Panc1 (cell line): ENCODE data around the gene FUT8.

Experiments
- CTCF ChIP-seq: fragments of 450-650 bp; IDR thresholded peaks from 2 replicates; pipeline ENCODE4 v1.5.1; 2017; ENCODE audit warnings: mild to moderate bottlenecking
- POLR2AphosphoS5 ChIP-seq: IDR thresholded peaks from 2 replicates; pipeline ENCODE4 v1.6.1; 2012; ENCODE audit warnings: mild to moderate bottlenecking, low read depth, low read length, moderate library complexity
- SIN3A ChIP-seq: IDR thresholded peaks from 2 replicates; pipeline ENCODE4 v1.6.1; 2012; ENCODE audit warnings: low read depth, mild to moderate bottlenecking, low read length, moderate library complexity, borderline replicate concordance; ENCODE audit not compliant: insufficient read depth
- TF ChIP-seq, protein P1 (sequence below), 2 experiments: IDR thresholded peaks; 2 replicates each; pipeline ENCODE4 v1.6.1; 2011 to 2012; ENCODE audit warnings: low read depth in 2 of 2, control low read depth in 1 of 2, low read length in 1 of 2, mild to moderate bottlenecking in 1 of 2, moderate library complexity in 1 of 2; ENCODE audit not compliant: insufficient read depth in 1 of 2

DNA sequence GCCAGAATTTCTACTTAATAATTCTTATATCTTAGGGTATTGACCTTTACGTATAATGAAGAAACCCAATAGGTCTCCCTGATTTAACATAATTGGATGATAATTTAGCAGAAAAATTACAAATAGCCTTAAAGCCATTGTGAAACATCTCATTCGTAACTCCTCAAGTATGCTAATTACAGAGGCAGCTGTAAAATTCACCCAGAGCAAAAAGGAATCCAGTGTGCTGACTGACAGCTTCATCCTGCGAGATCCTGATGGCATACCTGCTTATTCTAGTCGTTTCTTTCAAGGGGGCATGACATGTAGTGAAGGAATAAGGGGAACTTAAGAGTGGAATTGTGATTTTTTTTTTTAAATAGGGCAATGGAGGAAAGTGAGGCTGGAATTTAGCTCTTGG lies 291.5 kb downstream of the FUT8 start:
- TF ChIP-seq CTCF (no peak), POLR2AphosphoS5 (no peak), SIN3A (no peak)
- TF ChIP-seq, protein P1, sequence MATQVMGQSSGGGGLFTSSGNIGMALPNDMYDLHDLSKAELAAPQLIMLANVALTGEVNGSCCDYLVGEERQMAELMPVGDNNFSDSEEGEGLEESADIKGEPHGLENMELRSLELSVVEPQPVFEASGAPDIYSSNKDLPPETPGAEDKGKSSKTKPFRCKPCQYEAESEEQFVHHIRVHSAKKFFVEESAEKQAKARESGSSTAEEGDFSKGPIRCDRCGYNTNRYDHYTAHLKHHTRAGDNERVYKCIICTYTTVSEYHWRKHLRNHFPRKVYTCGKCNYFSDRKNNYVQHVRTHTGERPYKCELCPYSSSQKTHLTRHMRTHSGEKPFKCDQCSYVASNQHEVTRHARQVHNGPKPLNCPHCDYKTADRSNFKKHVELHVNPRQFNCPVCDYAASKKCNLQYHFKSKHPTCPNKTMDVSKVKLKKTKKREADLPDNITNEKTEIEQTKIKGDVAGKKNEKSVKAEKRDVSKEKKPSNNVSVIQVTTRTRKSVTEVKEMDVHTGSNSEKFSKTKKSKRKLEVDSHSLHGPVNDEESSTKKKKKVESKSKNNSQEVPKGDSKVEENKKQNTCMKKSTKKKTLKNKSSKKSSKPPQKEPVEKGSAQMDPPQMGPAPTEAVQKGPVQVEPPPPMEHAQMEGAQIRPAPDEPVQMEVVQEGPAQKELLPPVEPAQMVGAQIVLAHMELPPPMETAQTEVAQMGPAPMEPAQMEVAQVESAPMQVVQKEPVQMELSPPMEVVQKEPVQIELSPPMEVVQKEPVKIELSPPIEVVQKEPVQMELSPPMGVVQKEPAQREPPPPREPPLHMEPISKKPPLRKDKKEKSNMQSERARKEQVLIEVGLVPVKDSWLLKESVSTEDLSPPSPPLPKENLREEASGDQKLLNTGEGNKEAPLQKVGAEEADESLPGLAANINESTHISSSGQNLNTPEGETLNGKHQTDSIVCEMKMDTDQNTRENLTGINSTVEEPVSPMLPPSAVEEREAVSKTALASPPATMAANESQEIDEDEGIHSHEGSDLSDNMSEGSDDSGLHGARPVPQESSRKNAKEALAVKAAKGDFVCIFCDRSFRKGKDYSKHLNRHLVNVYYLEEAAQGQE (IDR thresholded peaks at IDR 0.05; ENCODE audit: insufficient read depth in 1 of 2, low read depth in 2 of 2, low read length in 1 of 2) = no peak
